ENCODE results near the gene CALN1.

GRCh38 chr7:71851776-71852498 lies 560.2 kb downstream of the CALN1 start:
- no peak for TF ChIP-seq CTCF (IDR thresholded peaks at IDR 0.05)
- no peak for TF ChIP-seq POLR2A (IDR thresholded peaks at IDR 0.05)
